Dermis microvascular lymphatic vessel endothelial cell (primary cell): ENCODE results near the gene RPL13. TPM values are rescaled to one million over a fixed set of nuclear protein-coding genes. Genes with fewer than 3 reads are reported as not detected.

ENCODE experiments used
- total RNA-seq: library from RNA; depleted of rRNA; stranded (reverse); fragments of >200 nt; gene quantifications from 2 replicates; pipeline ENCODE4 v1.2.1, GENCODE V29; 2014

Gene RPL13
- total RNA-seq, 1 donor from 2014 or later = 2,608 TPM

Other genes starting within 250 kb of the RPL13 start
- gene ANKRD11, start 70.1 kb upstream of the RPL13 start, total RNA-seq = 33.1 and 55.5 TPM in 2 replicates
- gene SPG7, start 52.3 kb upstream of the RPL13 start, total RNA-seq = 93.1 and 118 TPM in 2 replicates
- gene CPNE7, start 15.1 kb downstream of the RPL13 start, total RNA-seq = 0.25 and 2.4 TPM in 2 replicates
- gene DPEP1, start 53.0 kb downstream of the RPL13 start, total RNA-seq = 0.13 TPM in 2 replicates
- gene CHMP1A, start 97.0 kb downstream of the RPL13 start, total RNA-seq = 63.4 and 87.0 TPM in 2 replicates
- gene SPATA33, start 97.2 kb downstream of the RPL13 start, total RNA-seq = 1.0 and 1.5 TPM in 2 replicates
- gene CDK10, start 126.0 kb downstream of the RPL13 start, total RNA-seq = 28.2 and 37.7 TPM in 2 replicates
- 10.0 and 17.4 TPM in 2 replicates for gene SPATA2L, start 141.0 kb downstream of the RPL13 start, total RNA-seq
- 4.1 and 8.6 TPM in 2 replicates for gene VPS9D1, start 160.2 kb downstream of the RPL13 start, total RNA-seq
- gene ZNF276, start 160.9 kb downstream of the RPL13 start, total RNA-seq = 9.0 and 18.0 TPM in 2 replicates